Measurements from ENCODE around the gene SERPINA6.

DNA sequence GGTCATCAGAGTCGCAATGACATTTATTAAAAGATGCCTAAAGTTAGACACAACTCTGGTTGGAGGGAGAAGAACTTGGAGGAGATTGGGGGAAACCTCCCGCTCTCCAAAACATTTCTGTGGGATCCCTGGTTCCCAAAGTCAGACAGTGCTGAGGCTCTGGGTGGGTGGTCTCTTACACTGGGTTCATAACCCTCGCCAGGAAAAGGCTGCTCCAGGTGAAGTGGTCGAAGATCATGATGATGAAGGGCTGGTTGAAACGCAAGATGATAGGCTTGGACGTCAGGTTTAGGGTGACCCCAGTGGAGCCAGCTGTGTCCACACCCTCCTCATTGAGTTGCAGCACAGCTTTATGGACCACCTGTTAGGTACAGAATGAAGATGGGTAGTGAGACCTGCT is 18.9 kb downstream of the SERPINA6 start:
- no peak for TF ChIP-seq POLR2AphosphoS5 (IDR thresholded peaks at IDR 0.05; ENCODE audit: low read depth, low read length)
- no peak for TF ChIP-seq REST (IDR thresholded peaks at IDR 0.05; ENCODE audit: insufficient read depth in 1 of 2, low read depth in 2 of 2, low read length in 2 of 2)
- TF ChIP-seq SIN3A (IDR thresholded peaks at IDR 0.05; ENCODE audit: borderline replicate concordance, insufficient read depth, low read length) = no peak
- TF ChIP-seq TAF1 (IDR thresholded peaks at IDR 0.05; ENCODE audit: borderline replicate concordance, insufficient read depth, low read length) = no peak
- TF ChIP-seq FOXP2 (optimal IDR thresholded peaks at IDR 0.05; ENCODE audit: borderline replicate concordance, extremely low read depth, extremely low read length, insufficient read depth) = no peak

All from PFSK-1 (cell line).